OCI-LY1 (cell line): ENCODE results near the gene APOA4.

Experiments
- H2AFZ ChIP-seq: fragments of 200-600 bp; sonication (generic), shearing (Covaris generic); 2 replicates; pipeline ENCODE4 v1.6.0; 2014; ENCODE audit warnings: antibody characterized with exemption, mild to moderate bottlenecking, low read length
- H3F3A ChIP-seq: fragments of 200-600 bp; sonication (generic), shearing (Covaris generic); 2 replicates; pipeline ENCODE4 v1.6.0; 2014; ENCODE audit warnings: mild to moderate bottlenecking, antibody characterized with exemption, low read length, moderate library complexity; ENCODE audit not compliant: insufficient read depth
- H3K27ac ChIP-seq: fragments of 200-600 bp; sonication (generic); 2 replicates; pipeline ENCODE4 v1.5.1; 2014; ENCODE audit warnings: low read length, mixed run types, mild to moderate bottlenecking, low read depth; ENCODE audit not compliant: poor library complexity, severe bottlenecking
- H3K27me3 ChIP-seq: fragments of 200-600 bp; sonication (generic); 2 replicates; pipeline ENCODE4 v1.6.0; 2014; ENCODE audit warnings: antibody characterized with exemption, mild to moderate bottlenecking, low read length, moderate library complexity; ENCODE audit not compliant: insufficient read depth
- H3K36me3 ChIP-seq: fragments of 200-600 bp; sonication (generic); 2 replicates; pipeline ENCODE4 v1.6.1; 2014; ENCODE audit warnings: mild to moderate bottlenecking, antibody characterized with exemption, low read length, moderate library complexity, mixed read lengths; ENCODE audit not compliant: insufficient read depth
- H3K4me1 ChIP-seq: fragments of 200-600 bp; sonication (generic); 2 replicates; pipeline ENCODE4 v1.5.1; 2014; ENCODE audit warnings: mild to moderate bottlenecking, low read length, moderate library complexity; ENCODE audit not compliant: insufficient read depth, severe bottlenecking
- H3K4me2 ChIP-seq: fragments of 200-600 bp; sonication (generic), shearing (Covaris generic); 2 replicates; pipeline ENCODE4 v1.6.1; 2014; ENCODE audit warnings: low read length
- H3K4me3 ChIP-seq: fragments of 200-600 bp; sonication (generic); 2 replicates; pipeline ENCODE4 v1.5.1; 2014; ENCODE audit warnings: low read length, low read depth, mild to moderate bottlenecking, mixed read lengths; ENCODE audit not compliant: poor library complexity, severe bottlenecking
- H3K79me2 ChIP-seq: fragments of 200-600 bp; shearing (Covaris generic); 2 replicates; pipeline ENCODE4 v1.6.1; 2016; ENCODE audit warnings: mixed run types, low read length, mixed read lengths; ENCODE audit not compliant: insufficient read depth
- H3K9ac ChIP-seq: fragments of 200-600 bp; sonication (generic), shearing (Covaris generic); 2 replicates; pipeline ENCODE4 v1.6.1; 2014; ENCODE audit warnings: mild to moderate bottlenecking, low read length, mixed read lengths
- H3K9me2 ChIP-seq: fragments of 200-600 bp; sonication (generic), shearing (Covaris generic); 2 replicates; pipeline ENCODE4 v1.6.1; 2014; ENCODE audit warnings: low read depth, mild to moderate bottlenecking, low read length, mixed read lengths
- H3K9me3 ChIP-seq: fragments of 200-600 bp; shearing (Covaris generic); 2 replicates; pipeline ENCODE4 v1.6.1; 2014; ENCODE audit warnings: low read length, mixed read lengths
- H4K20me1 ChIP-seq: fragments of 200-600 bp; sonication (generic), shearing (Covaris generic); 2 replicates; pipeline ENCODE4 v1.6.0; 2016; ENCODE audit warnings: mild to moderate bottlenecking, low read length; ENCODE audit not compliant: insufficient read depth
- CTCF ChIP-seq: fragments of 200-600 bp; sonication (generic), shearing (Covaris generic); IDR thresholded peaks from 2 replicates; pipeline ENCODE4 v1.5.1; 2017; ENCODE audit warnings: mild to moderate bottlenecking, antibody characterized with exemption, low read length, moderate library complexity, mixed read lengths
- EZH2 ChIP-seq: fragments of 200-600 bp; sonication (generic), shearing (Covaris generic); IDR thresholded peaks from 2 replicates; pipeline ENCODE4 v1.8.0; 2017; ENCODE audit warnings: borderline replicate concordance, mixed run types, mild to moderate bottlenecking, antibody characterized with exemption, low read length, moderate library complexity, mixed read lengths

The APOA4 gene

GRCh38 chr11:116827461-116827860 is 4.4 kb upstream of the APOA4 start:
- H3K27me3 ChIP-seq, result no peaks in the 10 kb centered on the region
- H3K4me1 ChIP-seq, result no peaks in the 10 kb centered on the region
- no peak overlapping the region for H3K27ac ChIP-seq
- no peak overlapping the region for H2AFZ ChIP-seq
- H3K9ac ChIP-seq, result no peak overlapping the region
- no peaks in the 10 kb centered on the region for H3K36me3 ChIP-seq
- H3K4me3 ChIP-seq, result no peak overlapping the region
- H3K4me2 ChIP-seq, result no peak overlapping the region
- H3K79me2 ChIP-seq, result no peaks in the 10 kb centered on the region
- no peaks in the 10 kb centered on the region for H3K9me2 ChIP-seq
- H4K20me1 ChIP-seq, result no peaks in the 10 kb centered on the region
- no peaks in the 10 kb centered on the region for H3K9me3 ChIP-seq
- H3F3A ChIP-seq, result no peaks in the 10 kb centered on the region
- TF ChIP-seq EZH2 (no peak), CTCF (no peak)

DNA sequence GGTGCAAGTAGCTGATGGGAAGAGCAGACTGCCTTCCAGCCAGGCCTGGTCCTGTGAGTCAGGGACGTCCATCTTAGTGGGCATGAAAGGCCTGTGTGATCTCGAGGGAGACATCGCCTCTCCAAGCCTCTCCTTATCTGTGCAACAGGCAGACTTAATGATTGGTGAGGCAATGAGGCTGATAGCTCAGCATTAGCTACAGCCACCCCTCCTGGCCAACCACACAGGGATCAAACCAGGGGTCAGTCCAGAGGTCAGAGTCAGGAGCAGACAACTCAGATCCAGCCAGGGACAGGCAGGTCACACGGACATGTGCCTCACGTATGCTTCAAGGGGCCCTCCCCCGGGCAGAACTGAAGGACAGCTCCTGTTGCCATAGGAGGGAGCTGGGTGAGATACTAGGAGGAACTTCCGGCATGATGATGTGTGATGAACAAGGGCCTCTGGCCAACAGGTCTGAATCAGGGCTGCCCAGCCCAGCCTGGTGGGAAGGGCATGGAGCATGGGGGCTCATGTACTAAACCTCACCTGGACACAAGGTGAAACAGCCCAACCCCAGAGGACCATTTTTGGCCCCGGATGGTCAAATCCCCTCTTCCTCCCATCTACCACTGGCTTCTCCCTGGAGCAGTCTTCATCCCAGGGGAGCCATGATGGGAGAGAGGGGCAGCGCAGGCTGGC is 3.8 kb upstream of the APOA4 start:
- H3K79me2 ChIP-seq, result no peaks in the 10 kb centered on the region
- no peak overlapping the region for H3K4me2 ChIP-seq
- H3K27me3 ChIP-seq, result no peaks in the 10 kb centered on the region
- H3K9me3 ChIP-seq, result no peaks in the 10 kb centered on the region
- no peaks in the 10 kb centered on the region for H3K4me1 ChIP-seq
- no peaks in the 10 kb centered on the region for H3K36me3 ChIP-seq
- no peak overlapping the region for H2AFZ ChIP-seq
- TF ChIP-seq CTCF, result no peak
- TF ChIP-seq EZH2, result no peak
- H3F3A ChIP-seq, result no peaks in the 10 kb centered on the region
- no peak overlapping the region for H3K9ac ChIP-seq
- no peak overlapping the region for H3K27ac ChIP-seq
- no peaks in the 10 kb centered on the region for H4K20me1 ChIP-seq
- H3K4me3 ChIP-seq, result no peak overlapping the region
- no peaks in the 10 kb centered on the region for H3K9me2 ChIP-seq

DNA sequence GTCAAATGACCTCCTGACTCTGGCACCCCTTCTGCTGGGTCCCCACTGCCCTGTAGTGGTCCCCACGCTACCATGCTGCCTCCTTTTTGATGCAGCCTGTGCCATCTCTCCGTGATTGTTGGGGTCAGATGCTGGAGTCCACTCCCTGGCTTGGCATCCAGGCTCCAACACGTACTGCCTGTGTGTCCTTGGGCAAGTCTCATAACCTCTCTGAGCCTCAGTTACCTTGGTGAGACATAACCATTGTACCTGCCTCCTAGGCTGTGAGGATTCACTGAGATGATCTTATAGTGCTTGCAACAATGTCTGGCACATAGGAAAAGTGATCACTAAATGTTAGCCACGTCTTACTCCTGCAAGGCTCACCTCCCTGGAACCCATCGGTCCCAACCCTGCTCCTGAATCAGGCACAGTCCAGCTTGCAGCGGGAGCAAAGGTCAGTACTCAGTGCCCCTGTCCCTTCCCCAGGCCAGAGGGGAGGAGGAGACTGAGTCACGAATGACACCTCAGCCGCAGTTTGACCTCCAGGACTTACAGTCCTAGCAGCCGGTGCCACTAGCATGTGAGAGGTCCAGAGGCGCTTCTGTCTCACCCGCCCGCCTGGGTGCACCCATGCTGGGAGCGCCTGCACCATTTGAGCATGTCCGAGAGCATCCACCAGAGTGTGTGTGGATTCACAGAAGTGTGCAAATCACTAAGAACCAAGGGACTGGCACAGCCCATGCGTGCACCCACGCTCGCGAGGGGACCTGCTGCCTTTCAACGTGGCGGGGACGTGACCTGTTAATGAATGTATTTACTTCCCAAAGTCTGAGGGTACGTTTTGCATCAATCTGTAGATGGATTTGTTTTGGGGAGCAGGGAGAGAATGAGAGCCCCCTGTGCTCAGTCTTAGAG is 3.0 kb upstream of the APOA4 start:
- Histone ChIP-seq H3K9ac (no peak overlapping the region), H3K9me2 (no peaks in the 10 kb centered on the region), H3K27ac (no peak overlapping the region), H3K4me3 (no peak overlapping the region), H3K4me1 (no peaks in the 10 kb centered on the region), H3K79me2 (no peaks in the 10 kb centered on the region), H3K36me3 (no peaks in the 10 kb centered on the region), H3F3A (no peaks in the 10 kb centered on the region), H3K9me3 (no peaks in the 10 kb centered on the region), H4K20me1 (no peaks in the 10 kb centered on the region), H2AFZ (no peak overlapping the region), H3K27me3 (no peaks in the 10 kb centered on the region), H3K4me2 (no peak overlapping the region)
- no peak for TF ChIP-seq CTCF
- no peak for TF ChIP-seq EZH2
